NT2/D1 (cell line): Measurements from ENCODE around the gene DTNB.

ENCODE experiments used
- SUZ12 ChIP-seq: IDR thresholded peaks from 2 replicates; pipeline ENCODE4 v1.6.1; 2011; ENCODE audit not compliant: insufficient read length, insufficient read depth; ENCODE audit errors: extremely low read depth
- ZNF274 ChIP-seq: IDR thresholded peaks from 2 replicates; pipeline ENCODE4 v1.6.1; 2011; ENCODE audit warnings: mild to moderate bottlenecking, low read depth, low read length

GRCh38 chr2:25341011-25341727 lies 332.2 kb downstream of the DTNB start:
- TF ChIP-seq SUZ12, result no peak
- TF ChIP-seq ZNF274, result no peak
